ENCODE results near the gene TUBGCP2.

The TUBGCP2 gene

DNA sequence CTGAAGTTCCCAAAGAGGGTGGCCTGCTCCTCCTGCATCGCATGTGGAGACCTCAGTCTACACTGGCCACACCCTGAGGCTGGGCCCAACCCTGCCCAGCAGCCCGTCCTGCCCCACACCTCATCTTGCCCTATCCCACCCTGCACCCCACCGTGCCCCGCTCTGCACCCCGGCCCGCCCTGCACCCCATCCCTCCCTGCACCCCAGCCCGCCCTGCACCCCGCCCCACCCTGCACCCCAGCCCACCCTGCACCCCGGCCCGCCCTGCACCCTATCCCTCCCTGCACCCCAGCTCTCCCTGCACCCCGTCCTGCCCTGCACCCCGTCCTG is 56.5 kb downstream of the TUBGCP2 start:
- H3K27ac ChIP-seq (ENCODE audit: extremely low read depth, low read depth, low read length): no peak overlapping the region
- CTCF ChIA-PET: no interaction called here
- no peak overlapping the region for H3K4me3 ChIP-seq (ENCODE audit: low read depth, low read length)
- TF ChIP-seq ZNF311 (tag by site-specific recombination; IDR thresholded peaks at IDR 0.05; ENCODE audit: borderline replicate concordance): no peak
- TF ChIP-seq SCRT1 (tag by site-specific recombination; IDR thresholded peaks at IDR 0.05; ENCODE audit: borderline replicate concordance): no peak
- no peak for TF ChIP-seq ZFP37 (tag by site-specific recombination; IDR thresholded peaks at IDR 0.05)
- TF ChIP-seq KLF10 (tag by site-specific recombination; IDR thresholded peaks at IDR 0.05): no peak
- no peak for TF ChIP-seq REPIN1 (tag by site-specific recombination; IDR thresholded peaks at IDR 0.05; ENCODE audit: low read depth)
- no peak for TF ChIP-seq ZNF529 (tag by site-specific recombination; IDR thresholded peaks at IDR 0.05; ENCODE audit: insufficient replicate concordance)
- no peak for TF ChIP-seq GLIS1 (tag by site-specific recombination; IDR thresholded peaks at IDR 0.05)
- no peak for TF ChIP-seq ZNF140 (tag by site-specific recombination; IDR thresholded peaks at IDR 0.05)
- H3K9me3 ChIP-seq (ENCODE audit: control insufficient read depth, insufficient read depth, low read depth, low read length): no peaks in the 10 kb centered on the region
- H3K4me1 ChIP-seq (ENCODE audit: control insufficient read depth, insufficient read depth, low read length): no peaks in the 10 kb centered on the region
- no peaks in the 10 kb centered on the region for H3K36me3 ChIP-seq (ENCODE audit: control insufficient read depth in 2 of 2, insufficient read depth in 1 of 2, low read length in 2 of 2)
- POLR2A ChIA-PET: no interaction called here

GRCh38 chr10:133251388-133252222 is 57.1 kb downstream of the TUBGCP2 start:
- Histone ChIP-seq H3K4me1 (ENCODE audit: control insufficient read depth, insufficient read depth, low read length) (no peaks in the 10 kb centered on the region), H3K27ac (ENCODE audit: extremely low read depth, low read depth, low read length) (no peak overlapping the region), H3K4me3 (ENCODE audit: low read depth, low read length) (no peak overlapping the region), H3K9me3 (ENCODE audit: control insufficient read depth, insufficient read depth, low read depth, low read length) (no peaks in the 10 kb centered on the region), H3K36me3 (ENCODE audit: control insufficient read depth in 2 of 2, insufficient read depth in 1 of 2, low read length in 2 of 2) (no peaks in the 10 kb centered on the region)
- ChIA-PET CTCF (no interaction called here), POLR2A (no interaction called here)
- TF ChIP-seq EGR2 (tag by site-specific recombination; IDR thresholded peaks at IDR 0.05; ENCODE audit: low read depth) (0 out of 2 replicates have a peak, but pooled peaks have one; percentile 14), ZNF600 (tag by site-specific recombination; IDR thresholded peaks at IDR 0.05) (0 out of 2 replicates have a peak, but pooled peaks have one; percentile 19), ZIC2 (tag by site-specific recombination; IDR thresholded peaks at IDR 0.05) (peak; percentile 40; the same call in 1 of the 2 replicates), ZNF350 (tag by site-specific recombination; IDR thresholded peaks at IDR 0.05) (no peak)

- CTCF ChIA-PET: no interaction called here
- POLR2A ChIA-PET: no interaction called here
- no peak overlapping the region for H3K27ac ChIP-seq (ENCODE audit: extremely low read depth, low read depth, low read length)
- no peaks in the 10 kb centered on the region for H3K9me3 ChIP-seq (ENCODE audit: control insufficient read depth, insufficient read depth, low read depth, low read length)
- no peak overlapping the region for H3K4me3 ChIP-seq (ENCODE audit: low read depth, low read length)
- no peaks in the 10 kb centered on the region for H3K36me3 ChIP-seq (ENCODE audit: control insufficient read depth in 2 of 2, insufficient read depth in 1 of 2, low read length in 2 of 2)
- H3K4me1 ChIP-seq (ENCODE audit: control insufficient read depth, insufficient read depth, low read length): no peaks in the 10 kb centered on the region
- no peak for TF ChIP-seq PBX3 (CRISPR knock-in tag; IDR thresholded peaks at IDR 0.05)
- TF ChIP-seq ZNF521 (tag by site-specific recombination; IDR thresholded peaks at IDR 0.05): 0 out of 2 replicates have a peak, but pooled peaks have one; percentile 17
- TF ChIP-seq ZNF214 (tag by site-specific recombination; IDR thresholded peaks at IDR 0.05; ENCODE audit: borderline replicate concordance): no peak
- TF ChIP-seq, protein P1, sequence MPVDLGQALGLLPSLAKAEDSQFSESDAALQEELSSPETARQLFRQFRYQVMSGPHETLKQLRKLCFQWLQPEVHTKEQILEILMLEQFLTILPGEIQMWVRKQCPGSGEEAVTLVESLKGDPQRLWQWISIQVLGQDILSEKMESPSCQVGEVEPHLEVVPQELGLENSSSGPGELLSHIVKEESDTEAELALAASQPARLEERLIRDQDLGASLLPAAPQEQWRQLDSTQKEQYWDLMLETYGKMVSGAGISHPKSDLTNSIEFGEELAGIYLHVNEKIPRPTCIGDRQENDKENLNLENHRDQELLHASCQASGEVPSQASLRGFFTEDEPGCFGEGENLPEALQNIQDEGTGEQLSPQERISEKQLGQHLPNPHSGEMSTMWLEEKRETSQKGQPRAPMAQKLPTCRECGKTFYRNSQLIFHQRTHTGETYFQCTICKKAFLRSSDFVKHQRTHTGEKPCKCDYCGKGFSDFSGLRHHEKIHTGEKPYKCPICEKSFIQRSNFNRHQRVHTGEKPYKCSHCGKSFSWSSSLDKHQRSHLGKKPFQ (tag by site-specific recombination; IDR thresholded peaks at IDR 0.05): no peak
- peak; percentile 19; the same call in 1 of the 2 replicates for TF ChIP-seq KLF8 (tag by site-specific recombination; IDR thresholded peaks at IDR 0.05)
- peak; percentile 88 for TF ChIP-seq ZNF596 (tag by site-specific recombination; IDR thresholded peaks at IDR 0.05)
- no peak for TF ChIP-seq ZNF837 (tag by site-specific recombination; IDR thresholded peaks at IDR 0.05)
- no peak for TF ChIP-seq ZNF157 (tag by site-specific recombination; IDR thresholded peaks at IDR 0.05)
- TF ChIP-seq OVOL3 (tag by site-specific recombination; IDR thresholded peaks at IDR 0.05): no peak
- TF ChIP-seq ZBTB21 (tag by site-specific recombination; IDR thresholded peaks at IDR 0.05): no peak
- no peak for TF ChIP-seq SP2 (tag by site-specific recombination; IDR thresholded peaks at IDR 0.05)
- no peak for TF ChIP-seq ZNF654 (tag by site-specific recombination; IDR thresholded peaks at IDR 0.05; ENCODE audit: low read depth)
- no peak for TF ChIP-seq ZNF37A (tag by site-specific recombination; IDR thresholded peaks at IDR 0.05)
- no peak for TF ChIP-seq ZNF791 (tag by site-specific recombination; IDR thresholded peaks at IDR 0.05)
- no peak for TF ChIP-seq ZNF501 (tag by site-specific recombination; IDR thresholded peaks at IDR 0.05)
- TF ChIP-seq ZNF350 (tag by site-specific recombination; IDR thresholded peaks at IDR 0.05): no peak
- TF ChIP-seq SETDB1 (IDR thresholded peaks at IDR 0.05; ENCODE audit: insufficient read length, low read length): no peak
- TF ChIP-seq ZNF416 (tag by site-specific recombination; IDR thresholded peaks at IDR 0.05): no peak
- no peak for TF ChIP-seq ZNF138 (tag by site-specific recombination; IDR thresholded peaks at IDR 0.05; ENCODE audit: borderline replicate concordance)
These were observed 58.5 kb downstream of the TUBGCP2 start for GRCh38 chr10:133249975-133250754.

Measured in HEK293 (cell line).